WERI-Rb-1 (cell line): ENCODE results near the gene EFHD1.

ENCODE experiments used
- DNase-seq: peaks from one replicate; pipeline ENCODE4 v3.0.0-alpha.2; 2020
- H3K27ac ChIP-seq: fragments of 250-450 bp; sonication (Bioruptor Pico); 2 replicates; pipeline ENCODE4 v1.5.1; 2020; ENCODE audit warnings: mild to moderate bottlenecking, moderate library complexity
- H3K27me3 ChIP-seq: fragments of 250-450 bp; sonication (Bioruptor Pico); 2 replicates; pipeline ENCODE4 v1.5.1; 2021; ENCODE audit warnings: mild to moderate bottlenecking, low read depth, moderate library complexity; ENCODE audit not compliant: insufficient read depth, severe bottlenecking
- H3K36me3 ChIP-seq: fragments of 250-450 bp; sonication (Bioruptor Pico); 2 replicates; pipeline ENCODE4 v1.5.1; 2020; ENCODE audit warnings: mild to moderate bottlenecking, moderate library complexity
- H3K4me3 ChIP-seq: 2 replicates; pipeline ENCODE4 v1.5.1; 2011; ENCODE audit warnings: low read depth, mild to moderate bottlenecking, control low read depth, low read length
- H3K9me3 ChIP-seq: fragments of 250-450 bp; sonication (Bioruptor Pico); 2 replicates; pipeline ENCODE4 v1.5.1; 2021; ENCODE audit warnings: mild to moderate bottlenecking, moderate library complexity; ENCODE audit not compliant: severe bottlenecking
- CTCF ChIP-seq: IDR thresholded peaks from 2 replicates; pipeline ENCODE4 v1.5.1; 2011; ENCODE audit warnings: low read depth, mild to moderate bottlenecking, control low read depth, inconsistent platforms, low read length

Gene EFHD1

GRCh38 chr2:232723027-232723426 lies 89.6 kb downstream of the EFHD1 start:
- H3K9me3 ChIP-seq: no peaks in the 10 kb centered on the region
- DNase-seq: no peak
- TF ChIP-seq CTCF: no peak
- peaks cover 33% of the 10 kb centered on the region for H3K36me3 ChIP-seq
- no peak overlapping the region for H3K27ac ChIP-seq
- H3K27me3 ChIP-seq: no peaks in the 10 kb centered on the region
- H3K4me3 ChIP-seq: no peak overlapping the region

GRCh38 chr2:232728785-232729184 lies 95.4 kb downstream of the EFHD1 start:
- no peak for TF ChIP-seq CTCF
- Histone ChIP-seq H3K27ac (no peak overlapping the region), H3K9me3 (no peaks in the 10 kb centered on the region), H3K27me3 (no peaks in the 10 kb centered on the region), H3K4me3 (no peak overlapping the region), H3K36me3 (peaks cover 45% of the 10 kb centered on the region)
- no peak for DNase-seq

- no peak for DNase-seq
- TF ChIP-seq CTCF: no peak
Measured at GRCh38 chr2:232731470-232731869, 98.1 kb downstream of the EFHD1 start.

More at GRCh38 chr2:232731470-232731869, 98.1 kb downstream of the EFHD1 start:
- no peak overlapping the region for H3K27ac ChIP-seq
- no peak overlapping the region for H3K4me3 ChIP-seq
- peaks cover 53% of the 10 kb centered on the region for H3K36me3 ChIP-seq
- no peaks in the 10 kb centered on the region for H3K9me3 ChIP-seq
- H3K27me3 ChIP-seq: no peaks in the 10 kb centered on the region
